Activated CD4-positive, alpha-beta T cell treated with anti-CD3 and anti-CD28 coated beads, Interleukin-2, amount 50 U/mL, for 16 hours (primary cell): ENCODE results near the gene CHST9.
"Not testable (repeated sequence)": the region's sequence is repeated elsewhere in the genome, so short reads cannot be mapped to it uniquely, and the experiment has no call there.

ENCODE experiments used
- DNase-seq: peaks from one replicate; pipeline ENCODE4 v3.0.0-alpha.2; 2020

Gene CHST9, protein sequence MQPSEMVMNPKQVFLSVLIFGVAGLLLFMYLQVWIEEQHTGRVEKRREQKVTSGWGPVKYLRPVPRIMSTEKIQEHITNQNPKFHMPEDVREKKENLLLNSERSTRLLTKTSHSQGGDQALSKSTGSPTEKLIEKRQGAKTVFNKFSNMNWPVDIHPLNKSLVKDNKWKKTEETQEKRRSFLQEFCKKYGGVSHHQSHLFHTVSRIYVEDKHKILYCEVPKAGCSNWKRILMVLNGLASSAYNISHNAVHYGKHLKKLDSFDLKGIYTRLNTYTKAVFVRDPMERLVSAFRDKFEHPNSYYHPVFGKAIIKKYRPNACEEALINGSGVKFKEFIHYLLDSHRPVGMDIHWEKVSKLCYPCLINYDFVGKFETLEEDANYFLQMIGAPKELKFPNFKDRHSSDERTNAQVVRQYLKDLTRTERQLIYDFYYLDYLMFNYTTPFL

GRCh38 chr18:27185025-27185763 is at the start of gene CHST9:
TSS of gene CHST9 (minus strand) at chr18:27185308. CDS start at chr18:27142809, 42,499 bp downstream.
- DNase-seq: no peak

DNA sequence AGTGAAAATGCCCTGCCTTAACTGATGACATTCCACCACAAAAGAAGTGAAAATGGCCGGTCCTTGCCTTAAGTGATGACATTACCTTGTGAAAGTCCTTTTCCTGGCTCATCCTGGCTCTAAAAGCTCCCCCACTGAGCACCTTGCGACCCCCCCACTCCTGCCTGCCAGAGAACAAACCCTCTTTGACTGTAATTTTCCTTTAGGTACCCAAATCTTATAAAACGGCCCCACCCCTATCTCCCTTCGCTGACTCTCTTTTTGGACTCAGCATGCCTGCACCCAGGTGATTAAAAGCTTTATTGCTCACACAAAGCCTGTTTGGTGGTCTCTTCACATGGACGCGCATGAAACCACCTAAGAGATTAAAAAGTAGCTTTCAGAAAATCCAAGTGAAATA is 47.2 kb upstream of the CHST9 start:
- DNase-seq: not testable (repeated sequence)

GRCh38 chr18:27231671-27232070 is 46.6 kb upstream of the CHST9 start:
- not testable (repeated sequence) for DNase-seq

- not testable (repeated sequence) for DNase-seq
These were observed 46.1 kb upstream of the CHST9 start for GRCh38 chr18:27231221-27231620.

GRCh38 chr18:27227721-27228120 is 42.6 kb upstream of the CHST9 start:
- DNase-seq: no peak

- DNase-seq: no peak
These were observed 41.5 kb upstream of the CHST9 start for GRCh38 chr18:27226556-27227075.

- DNase-seq: no peak
These were observed 40.9 kb upstream of the CHST9 start for GRCh38 chr18:27225947-27226481.

DNA sequence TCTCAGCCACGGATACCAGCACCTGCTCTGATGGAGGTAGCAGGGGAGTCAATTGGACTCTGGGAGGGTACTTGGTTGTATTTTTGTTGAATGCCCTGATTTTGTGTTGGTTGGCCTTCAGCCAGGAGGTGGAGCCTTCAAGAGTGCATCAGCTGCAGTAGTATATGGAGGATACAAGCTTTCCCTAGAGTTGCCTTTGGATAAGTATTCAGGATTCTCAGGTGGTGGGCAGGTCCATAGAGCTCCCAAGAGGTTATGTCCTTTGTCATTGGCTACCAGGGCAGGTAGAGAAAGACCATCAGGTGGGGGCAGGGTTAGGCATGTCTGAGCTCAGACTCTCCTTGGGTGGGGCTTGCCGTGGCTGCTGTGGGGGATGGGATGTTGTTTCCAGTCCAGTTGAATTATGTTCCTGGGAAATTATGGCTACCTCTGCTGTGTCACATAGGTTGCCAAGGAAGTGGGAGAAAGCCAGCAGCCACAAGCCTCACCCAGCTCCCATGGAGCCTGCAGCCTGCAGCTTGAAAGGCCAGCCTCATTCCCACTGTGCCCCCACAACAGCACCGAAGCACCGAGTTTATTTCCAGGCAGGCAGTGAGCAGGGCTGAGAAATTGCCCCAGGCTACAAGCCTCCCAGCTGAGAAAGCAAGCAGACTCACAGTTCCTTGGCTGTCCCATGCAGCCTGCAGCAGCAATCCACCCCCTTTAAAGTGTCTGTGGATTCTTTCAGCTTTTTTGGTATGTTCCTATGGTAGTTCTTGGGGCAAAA is 38.6 kb upstream of the CHST9 start:
- DNase-seq: no peak

GRCh38 chr18:27214831-27215230 is 29.7 kb upstream of the CHST9 start:
- DNase-seq: no peak

DNA sequence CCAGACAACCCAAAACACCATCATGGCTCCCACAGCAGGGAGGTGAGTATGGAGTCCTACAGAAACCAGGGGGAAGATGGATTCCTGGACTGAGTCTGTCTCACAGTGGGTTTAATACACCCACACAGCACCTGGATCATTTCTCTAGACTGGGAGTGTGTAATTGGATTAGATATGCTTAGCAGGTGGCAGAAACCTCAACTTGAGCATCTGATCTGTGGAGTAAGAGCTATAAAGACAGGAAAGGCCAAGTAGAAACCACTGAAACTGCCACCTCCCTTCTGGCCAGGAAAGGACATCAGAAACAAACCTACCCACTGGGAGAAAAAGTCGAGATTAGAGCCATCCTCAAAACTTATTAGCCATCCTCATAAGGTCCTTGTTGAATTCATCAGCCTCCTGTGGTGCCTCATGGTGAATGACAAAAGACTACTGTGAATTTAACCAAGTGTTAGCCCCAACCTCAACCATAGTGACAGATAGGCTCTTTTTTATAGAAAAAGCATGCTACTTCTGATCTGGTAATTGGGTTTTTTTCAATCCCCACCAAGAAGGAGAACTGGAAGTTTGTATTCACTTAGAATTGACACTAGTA is 28.1 kb upstream of the CHST9 start:
- DNase-seq: no peak

- DNase-seq: no peak
These were observed 26.5 kb upstream of the CHST9 start for GRCh38 chr18:27211569-27211968.

GRCh38 chr18:27206411-27206810 is 21.3 kb upstream of the CHST9 start:
- DNase-seq: no peak

GRCh38 chr18:27202741-27203140 is 17.6 kb upstream of the CHST9 start:
- DNase-seq: no peak

GRCh38 chr18:27198036-27198435 is 12.9 kb upstream of the CHST9 start:
- no peak for DNase-seq

- no peak for DNase-seq
These were observed 3.2 kb upstream of the CHST9 start for GRCh38 chr18:27188309-27188708.

DNA sequence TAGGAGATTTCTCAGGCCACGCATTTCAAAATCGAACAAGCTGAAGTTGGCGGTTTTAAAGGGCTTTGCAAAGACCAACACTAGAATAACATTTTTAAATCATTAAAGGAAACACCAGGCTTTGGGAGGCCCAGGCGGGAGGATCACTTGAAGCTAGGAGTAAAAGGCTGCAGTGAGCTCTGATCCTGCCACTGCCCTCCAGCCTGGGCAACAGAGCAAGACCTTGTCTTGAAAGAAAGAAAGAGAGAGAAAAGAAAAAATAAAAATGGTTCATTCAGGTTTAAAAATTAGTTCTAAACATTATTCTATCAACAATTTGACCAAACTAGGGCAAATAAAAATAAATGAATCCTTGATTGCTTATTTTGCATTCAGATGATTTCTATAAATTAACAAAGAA is 789 bp upstream of the CHST9 start:
- DNase-seq: no peak

GRCh38 chr18:27184115-27185024 is 738 bp downstream of the CHST9 start:
- no peak for DNase-seq

DNA sequence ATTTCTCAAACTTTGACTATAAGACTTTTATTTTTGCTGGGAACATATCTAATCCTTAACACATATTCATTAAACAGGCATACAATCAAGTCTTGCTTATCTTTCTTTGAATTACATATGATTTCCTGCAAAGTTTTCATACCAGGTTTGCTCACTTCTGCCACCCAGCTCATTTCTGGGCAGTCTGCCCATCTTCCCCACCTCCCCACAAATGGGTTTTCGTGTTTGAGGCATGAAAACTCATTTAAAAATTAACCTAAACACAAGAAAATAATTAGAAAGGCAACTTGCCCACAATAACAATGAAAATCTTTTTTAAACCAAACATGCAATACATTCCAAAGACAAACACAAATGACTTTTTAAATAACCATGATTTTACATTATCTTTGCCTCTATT is 3.4 kb downstream of the CHST9 start:
- no peak for DNase-seq

DNA sequence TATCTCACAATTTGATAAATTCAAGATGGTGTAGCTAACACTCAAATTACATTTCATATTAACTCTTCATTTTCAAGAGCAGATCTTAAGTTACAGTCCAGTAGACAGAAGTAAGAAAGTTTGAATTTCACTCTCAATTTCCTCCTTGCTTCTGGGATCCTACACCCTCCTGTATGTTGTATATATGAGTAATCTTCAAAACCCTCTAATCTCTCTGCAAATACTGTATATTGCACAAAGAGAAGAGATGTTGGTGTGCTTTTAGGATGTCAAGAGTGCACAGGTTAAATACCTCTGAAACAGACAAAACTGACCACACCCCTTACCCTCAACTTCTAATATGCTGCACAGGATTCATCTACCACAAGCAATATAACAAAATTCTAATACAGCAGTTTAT is 6.7 kb downstream of the CHST9 start:
- no peak for DNase-seq

- DNase-seq: no peak
These were observed 9.2 kb downstream of the CHST9 start for GRCh38 chr18:27175914-27176313.

DNA sequence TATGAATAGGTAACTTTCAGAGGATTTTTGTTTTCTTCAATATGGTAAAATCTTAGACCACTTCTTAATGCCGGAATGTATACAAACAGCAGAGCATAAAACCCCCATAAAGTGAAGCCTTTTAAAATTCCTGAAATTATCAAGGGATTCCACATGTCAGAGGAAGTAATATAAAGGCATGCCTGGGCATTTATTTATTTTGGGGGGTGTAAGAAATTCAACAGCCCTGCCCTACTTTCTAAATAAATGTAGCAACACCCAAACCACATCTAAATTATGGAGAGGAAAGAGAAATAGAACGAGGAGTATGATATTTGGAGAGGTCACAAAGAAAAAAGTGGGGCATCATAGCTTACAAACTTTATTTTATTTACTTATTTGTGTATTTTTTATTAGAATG is 9.9 kb downstream of the CHST9 start:
- DNase-seq: no peak
